Smooth muscle cell of the brain vasculature (primary cell): ENCODE results near the gene INAFM1.
"Not testable (repeated sequence)": the region's sequence is repeated elsewhere in the genome, so short reads cannot be mapped to it uniquely, and the experiment has no call there.

Experiments used
- DNase-seq: peaks from one replicate; pipeline ENCODE4 v3.0.0-alpha.2; 2012; ENCODE audit warnings: low read depth, low spot score

The INAFM1 gene

DNA sequence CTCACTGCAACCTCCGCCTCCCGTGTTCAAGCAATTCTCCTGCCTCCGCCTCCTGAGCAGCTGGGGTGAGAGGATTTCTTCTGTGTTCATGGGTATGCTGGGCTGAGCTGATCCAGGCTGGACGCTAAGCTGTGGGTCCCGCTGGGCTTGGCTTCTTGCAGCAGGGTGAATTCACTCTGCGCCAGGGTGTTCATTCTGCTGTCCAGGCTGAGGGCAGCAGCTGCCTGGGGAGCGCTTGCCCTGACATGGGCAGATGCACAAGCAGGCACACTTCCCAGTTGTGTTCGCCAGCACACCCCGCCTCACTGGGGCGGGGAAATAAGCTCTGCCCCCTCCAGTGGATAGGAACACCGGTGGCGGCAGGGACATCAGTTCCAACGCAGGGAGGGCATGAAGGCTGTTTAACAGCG lies 7.3 kb upstream of the INAFM1 start:
- no peak for DNase-seq

DNA sequence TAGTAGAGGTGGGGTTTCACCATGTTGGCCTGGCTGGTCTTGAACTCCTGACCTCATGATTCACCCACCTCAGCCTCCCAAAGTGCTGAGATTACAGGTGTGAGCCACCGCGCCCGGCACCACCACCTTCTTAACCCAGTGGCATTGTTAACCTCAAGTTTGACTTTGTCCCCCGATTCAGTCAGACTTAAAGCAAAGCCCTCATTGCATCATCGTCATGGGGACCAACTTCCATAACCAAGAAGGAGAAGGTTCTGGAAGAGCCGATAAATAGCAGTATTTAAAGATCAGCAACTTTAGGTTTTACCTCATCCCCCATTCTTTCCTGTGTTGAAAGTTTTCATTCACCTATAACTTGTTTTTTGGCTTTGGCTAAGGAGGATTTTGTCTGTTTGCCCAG lies 6.7 kb upstream of the INAFM1 start:
- DNase-seq = no peak

DNA sequence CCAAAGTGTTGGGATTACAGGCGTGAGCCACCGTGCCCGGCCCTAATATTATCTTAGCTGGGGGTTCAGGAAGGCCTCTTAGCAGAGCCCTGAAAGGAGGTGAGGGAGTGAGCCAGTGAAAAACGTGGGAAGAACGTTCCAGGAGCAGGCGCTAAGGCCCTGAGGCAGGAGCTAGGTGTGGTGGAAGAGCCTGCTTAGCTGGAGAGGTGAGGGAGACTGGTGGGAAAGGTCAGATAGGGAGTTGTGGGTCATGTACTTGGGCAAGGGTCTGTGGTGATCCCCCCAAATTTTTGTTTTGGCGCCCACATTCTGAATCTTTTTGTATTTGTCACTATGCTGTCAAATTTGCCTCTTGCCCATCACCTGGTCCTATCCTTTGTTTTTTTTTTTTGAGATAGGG lies 5.1 kb upstream of the INAFM1 start:
- no peak for DNase-seq

DNA sequence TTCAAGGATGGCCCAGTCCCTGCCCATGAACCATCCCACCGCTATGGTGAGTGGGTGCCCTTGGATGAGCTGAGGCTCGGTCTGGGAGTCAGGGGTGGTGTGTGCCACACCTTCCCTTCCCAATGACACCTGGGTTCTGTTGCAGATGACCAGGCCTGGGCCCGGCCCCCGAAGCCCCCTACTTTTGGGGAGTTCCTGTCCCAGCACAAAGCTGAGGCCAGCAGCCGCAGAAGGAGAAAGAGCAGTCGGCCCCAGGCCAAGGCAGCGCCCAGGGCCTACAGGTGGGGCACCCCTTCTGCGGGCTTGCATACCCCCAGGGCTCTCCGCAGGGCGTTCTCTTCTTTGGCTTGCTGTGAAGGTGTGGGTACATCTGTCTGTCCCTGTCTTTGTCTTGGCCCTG lies 4.3 kb upstream of the INAFM1 start:
- no peak for DNase-seq

DNA sequence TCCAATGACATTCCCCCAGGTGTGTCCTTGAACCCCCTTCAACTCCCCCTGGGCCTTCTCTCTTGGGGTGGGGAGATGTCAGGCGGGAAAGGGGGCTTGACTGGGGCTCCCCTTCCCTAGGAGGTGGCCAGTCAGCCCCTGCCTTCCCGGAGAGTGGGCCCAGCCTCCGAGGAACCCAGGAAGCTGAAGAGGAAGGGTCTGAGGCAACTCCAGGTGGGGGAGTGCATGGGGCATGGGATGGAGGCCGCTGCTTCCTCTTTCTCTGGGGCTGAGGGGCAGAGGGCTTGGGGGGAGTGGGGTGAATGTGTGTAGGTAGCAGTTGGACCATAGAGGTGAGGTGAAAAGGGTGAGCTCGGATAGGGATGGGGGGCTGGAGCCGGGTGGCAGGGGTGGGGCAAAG lies 2.7 kb upstream of the INAFM1 start:
- DNase-seq = no peak

DNA sequence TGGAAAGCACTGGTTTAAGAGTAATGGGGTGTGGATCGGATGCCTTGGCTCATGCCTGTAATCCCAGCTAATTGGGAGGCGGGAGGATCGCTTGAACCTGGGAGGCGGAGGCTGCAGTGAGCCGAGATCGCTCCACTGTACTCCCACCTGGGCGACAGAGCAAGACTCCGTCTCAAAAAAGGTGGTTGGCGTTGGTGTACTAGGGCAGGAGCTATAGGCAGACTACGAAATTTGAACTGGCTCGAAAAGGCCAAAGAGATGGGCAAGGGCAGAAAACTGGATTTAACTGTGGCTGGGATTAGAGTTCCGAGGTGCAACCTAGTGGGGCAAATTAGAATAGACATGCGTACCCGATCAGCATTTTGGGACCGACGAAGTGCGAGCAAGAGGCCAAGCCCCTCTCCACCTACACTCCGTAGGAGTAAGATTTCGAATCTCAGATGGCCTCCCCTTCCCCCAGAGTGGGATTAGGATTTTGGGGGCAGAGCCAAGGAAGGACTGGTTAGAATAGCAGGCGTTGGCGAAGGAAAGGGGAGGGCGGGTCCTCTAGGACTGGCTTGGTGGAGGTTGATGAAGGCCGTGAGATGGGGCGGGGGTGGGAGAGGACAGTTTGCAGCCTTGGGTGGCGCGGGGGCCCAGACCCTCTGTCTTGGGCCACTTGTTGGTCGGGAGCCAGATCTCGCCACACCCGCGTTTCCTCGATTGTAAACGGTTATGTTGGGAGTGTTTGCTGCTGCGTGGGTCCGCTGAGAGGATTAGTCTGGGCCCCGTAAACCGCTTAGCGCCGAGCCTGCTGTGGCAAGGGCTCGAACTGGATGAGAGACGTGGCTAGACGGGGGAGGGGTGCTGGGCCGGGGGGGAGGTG lies 2.0 kb upstream of the INAFM1 start:
- no peak for DNase-seq

DNA sequence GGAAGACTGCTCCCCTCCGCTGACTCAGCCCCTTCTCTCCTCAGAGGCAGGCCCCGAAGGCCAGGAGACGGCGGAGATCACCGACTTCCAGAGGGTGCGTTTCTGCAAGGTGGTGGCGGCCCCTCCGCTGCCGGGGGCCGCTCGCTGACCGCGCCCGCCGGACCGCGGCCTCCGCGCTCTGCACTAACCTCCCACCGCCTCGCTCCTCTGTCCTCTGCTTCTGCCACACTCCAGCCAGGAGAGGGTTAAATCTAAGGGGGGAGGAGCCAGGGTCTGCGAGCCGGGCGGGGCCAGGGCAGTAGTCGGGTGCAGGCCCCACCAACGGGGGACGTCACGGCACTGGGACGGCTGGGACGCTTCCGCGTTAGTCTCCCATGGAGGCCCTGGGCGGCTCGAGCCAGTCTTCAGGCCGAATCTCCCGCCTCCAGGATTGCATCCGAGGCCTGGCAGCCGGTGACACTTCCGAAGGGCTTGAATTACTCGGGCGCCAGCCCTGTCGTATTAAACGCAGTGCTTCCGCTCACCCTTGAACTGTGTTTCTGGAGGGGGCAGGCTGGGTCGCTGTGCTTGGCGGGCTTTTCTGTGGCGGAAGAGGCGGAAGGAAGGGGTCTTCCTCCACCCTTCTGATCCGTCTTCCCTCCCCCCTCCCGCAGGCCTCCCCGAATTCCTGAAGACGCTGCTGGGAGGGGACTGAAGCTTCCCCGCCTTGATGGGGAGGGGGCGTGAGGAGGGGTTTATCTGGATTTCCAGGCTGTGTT lies 1.2 kb upstream of the INAFM1 start:
- DNase-seq = peak; percentile 67

DNA sequence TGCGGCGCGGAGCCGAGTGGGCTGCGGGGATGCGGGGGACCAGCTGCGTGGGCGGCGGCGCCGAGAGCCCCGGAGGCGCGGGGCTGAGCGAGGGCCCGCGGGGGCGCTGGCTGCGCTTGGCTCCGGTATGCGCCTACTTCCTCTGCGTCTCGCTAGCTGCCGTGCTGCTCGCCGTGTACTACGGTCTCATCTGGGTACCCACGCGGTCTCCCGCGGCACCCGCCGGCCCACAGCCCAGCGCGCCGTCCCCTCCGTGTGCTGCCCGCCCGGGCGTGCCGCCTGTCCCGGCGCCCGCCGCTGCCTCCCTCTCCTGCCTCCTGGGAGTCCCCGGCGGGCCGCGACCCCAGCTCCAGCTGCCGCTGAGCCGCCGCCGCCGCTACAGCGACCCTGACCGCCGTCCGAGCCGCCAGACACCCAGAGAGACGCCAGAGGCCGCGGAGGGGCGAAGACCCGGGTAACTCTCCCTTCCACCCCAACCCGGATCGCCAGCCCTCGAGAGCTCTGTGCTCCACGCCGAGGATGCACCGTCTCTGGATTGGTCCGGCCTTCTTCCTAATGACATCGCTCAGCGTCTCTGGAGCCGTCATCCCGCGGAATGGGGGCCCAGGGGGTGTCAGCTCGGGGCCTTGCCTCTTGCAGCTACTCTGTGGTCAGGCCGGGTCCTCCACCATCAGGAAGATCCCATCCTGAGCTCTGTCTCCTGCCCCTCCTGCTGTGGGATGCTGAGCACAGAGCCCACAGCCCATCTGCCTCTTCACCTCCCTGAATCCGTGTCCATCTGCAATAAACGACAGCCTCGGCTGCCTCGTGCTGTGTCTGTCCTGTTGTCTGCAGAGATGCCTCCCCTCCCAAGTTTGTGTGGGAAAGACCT lies 441 bp downstream of the INAFM1 start:
- DNase-seq = no peak

DNA sequence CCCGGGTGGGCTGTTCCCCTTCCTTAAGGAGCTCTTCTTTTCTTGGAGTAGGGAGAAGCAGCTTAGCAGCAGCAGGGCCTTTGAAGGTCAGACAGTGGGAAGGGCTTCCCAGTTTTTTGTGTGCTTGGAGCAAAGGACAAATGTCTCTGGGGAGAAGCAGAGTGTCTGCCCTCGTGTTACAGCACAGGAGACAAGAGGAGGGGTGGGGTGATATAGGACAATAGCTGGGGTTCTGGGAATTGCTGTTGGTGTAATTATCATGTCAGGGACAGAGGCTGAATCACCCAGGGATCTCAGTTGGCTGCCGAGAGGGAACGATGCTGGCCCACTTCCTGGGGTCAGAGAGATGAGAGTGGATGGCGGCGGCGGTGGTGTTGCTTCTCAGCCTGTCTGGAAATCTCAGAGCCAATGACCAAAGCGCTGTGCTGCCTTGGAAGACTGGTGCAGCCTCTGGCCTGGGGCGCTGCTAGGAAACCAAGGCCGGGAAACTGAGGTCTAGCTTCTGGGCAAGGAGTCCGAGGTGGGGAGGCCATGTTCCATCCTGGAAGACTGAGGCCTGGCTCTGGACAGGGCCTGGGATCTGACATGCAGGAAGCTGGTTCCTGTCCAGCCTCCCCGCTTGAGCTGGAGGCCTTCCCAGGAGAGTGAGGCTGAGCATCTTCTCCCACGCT lies 1.2 kb downstream of the INAFM1 start:
- no peak for DNase-seq

DNA sequence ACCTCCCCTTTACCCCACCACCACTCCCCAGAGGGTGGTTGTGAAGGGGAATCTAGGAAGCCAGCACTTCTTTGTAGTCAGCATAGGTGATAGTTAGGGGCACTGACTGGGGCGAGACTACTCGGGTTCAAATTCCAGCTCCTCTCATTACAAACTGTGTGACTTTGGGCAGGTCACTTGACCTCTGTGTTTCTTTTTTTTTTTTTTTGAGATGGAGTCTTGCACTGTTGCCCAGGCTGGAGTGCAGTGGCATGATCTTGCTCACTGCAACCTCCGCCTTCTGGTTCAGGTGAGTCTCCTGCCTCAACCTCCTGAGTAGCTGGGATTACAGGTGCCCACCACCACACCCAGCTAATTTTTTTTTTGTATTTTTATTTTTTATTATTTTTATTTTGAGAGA lies 1.8 kb downstream of the INAFM1 start:
- not testable (repeated sequence) for DNase-seq

DNA sequence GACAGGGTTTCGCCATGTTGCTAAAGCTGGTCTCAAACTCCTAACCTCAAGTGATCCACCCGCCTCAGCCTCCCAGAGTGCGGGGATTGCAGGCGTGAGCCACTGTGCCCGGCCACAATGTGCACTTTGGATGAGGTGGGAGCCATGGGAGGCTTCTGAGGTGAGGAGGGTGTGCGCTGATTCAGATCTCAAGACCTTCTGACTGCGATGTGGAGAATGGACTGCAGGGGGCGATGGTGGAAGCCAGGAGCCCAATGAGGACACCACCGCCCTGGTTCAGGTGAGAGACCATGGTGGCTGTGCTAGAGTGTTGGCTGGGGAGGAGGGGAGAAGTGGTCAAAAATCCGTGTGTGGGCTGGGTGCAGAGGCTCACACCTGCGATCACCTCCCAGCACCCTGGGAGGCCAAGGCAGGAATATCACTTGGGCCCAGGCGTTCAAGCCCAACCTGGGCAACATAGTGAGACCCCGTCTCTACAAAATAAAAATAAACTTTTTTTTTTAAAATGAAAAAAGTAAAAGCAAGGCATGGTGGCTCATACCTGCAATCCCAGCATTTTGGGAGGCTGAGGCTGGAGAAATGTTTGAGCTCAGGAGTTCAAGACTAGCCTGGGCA lies 5.6 kb downstream of the INAFM1 start:
- DNase-seq = no peak

DNA sequence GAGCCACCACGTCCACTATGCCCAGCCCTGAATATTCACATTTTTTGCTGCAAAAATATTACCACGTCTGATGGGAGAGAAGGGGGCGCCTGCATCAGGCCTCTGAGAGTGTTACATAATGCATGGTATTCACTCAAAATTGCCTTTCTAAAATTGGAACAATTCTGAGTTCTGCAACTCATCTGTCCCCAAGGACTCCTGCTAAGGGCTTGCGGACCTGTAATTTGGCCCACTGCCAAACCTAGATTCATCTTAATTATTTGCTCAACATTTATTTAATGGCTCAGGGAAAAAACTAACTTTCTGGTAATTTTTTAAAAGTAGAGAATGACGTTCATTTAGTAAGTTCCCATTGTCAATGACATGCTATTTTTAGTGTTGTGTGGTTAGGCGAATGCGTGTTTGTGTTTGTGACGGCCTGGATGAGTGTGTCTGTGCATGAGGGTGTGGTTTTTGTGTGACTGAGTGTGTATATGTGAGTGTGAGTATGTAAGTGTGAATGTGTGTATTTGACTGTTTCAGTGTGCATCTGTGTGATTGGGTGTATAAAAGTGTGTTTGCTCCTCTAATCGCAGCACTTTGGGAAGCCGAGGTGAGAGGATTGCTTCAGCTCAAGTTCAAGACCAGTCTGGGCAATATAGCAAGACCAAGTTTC lies 8.8 kb downstream of the INAFM1 start:
- DNase-seq = no peak

DNA sequence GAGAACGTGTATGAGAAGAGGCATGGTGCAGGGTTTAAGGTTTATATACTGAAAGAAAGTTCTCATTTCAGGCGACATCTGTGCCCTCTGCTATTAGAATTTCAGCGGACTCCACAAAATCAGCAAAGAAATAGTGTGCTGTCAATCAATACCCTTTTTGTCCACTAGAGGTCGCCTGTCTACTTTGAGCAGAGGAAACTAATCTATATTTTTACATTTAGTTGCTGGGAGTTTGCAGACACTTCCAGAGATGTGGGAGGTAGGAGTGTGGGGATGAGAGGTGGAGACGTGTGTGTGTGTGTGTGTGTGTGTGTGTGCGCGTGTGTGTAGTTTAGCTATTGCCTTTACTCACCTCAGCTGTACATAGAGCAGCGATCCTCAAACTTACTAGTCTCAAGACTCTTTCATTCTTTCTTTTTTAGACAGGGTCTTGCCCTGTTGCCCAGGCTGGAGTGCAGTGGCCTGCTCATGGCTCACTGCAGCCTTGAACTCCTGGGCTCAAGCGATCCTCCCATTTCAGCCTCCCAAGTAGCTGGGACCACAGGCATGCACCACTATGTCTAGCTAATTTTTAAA lies 9.7 kb downstream of the INAFM1 start:
- DNase-seq = no peak

DNA sequence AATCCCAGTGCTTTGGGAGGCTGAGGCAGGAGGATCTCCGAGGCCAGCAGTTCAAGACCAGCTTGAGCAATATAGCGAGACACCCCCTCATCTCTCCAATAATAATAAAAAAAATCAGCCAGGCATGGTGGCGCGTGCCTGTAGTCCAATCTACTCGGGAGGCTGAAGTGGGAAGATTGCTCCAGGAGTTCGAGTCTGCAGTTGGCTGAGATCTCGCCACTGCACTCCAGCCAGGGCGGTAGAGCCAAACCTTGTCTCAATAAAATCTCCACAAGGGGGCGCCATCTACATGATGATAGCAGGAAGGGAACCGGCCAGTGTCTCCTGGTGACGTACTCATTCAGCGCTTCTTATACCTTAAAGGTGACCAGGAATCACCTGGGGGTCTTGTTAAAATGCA lies 21.4 kb downstream of the INAFM1 start:
- DNase-seq = peak; percentile 49

DNA sequence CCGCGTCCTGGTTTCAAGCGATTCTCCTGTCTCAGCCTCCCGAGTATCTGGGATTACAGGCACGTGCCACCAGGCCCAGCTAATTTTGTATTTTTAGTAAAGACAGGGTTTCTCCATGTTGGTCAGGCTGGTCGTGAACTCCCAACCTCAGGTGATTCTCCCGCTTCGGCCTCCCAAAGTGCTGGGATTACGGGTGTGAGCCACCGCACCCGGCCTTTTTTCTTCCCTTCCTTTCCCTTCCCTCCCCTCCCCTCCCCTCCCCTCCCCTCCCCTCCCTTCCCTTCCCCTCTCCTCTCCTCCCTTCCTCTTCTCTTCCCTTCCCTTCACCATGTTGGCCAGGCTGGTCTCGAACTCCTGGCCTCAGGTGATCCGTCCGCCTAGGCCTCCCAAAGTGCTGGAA lies 26.2 kb downstream of the INAFM1 start:
- DNase-seq = not testable (repeated sequence)

DNA sequence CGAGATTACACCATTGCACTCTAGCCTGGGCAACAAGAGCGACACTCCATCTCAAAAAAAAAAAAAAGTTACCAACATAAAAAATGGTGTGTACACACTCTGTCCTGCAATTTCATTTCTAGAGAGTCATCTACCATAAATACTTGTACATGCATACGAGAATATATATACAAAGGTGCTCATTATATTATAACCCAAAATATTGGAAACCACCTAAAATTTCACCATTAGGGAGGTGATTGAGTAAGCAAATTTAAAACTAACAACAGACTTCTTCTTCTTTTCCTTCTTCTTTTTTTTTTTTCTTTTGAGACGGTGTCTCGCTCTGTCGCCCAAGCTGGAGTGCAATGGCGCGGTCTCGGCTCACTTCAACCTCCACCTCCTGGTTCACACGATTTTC lies 27.6 kb downstream of the INAFM1 start:
- no peak for DNase-seq

DNA sequence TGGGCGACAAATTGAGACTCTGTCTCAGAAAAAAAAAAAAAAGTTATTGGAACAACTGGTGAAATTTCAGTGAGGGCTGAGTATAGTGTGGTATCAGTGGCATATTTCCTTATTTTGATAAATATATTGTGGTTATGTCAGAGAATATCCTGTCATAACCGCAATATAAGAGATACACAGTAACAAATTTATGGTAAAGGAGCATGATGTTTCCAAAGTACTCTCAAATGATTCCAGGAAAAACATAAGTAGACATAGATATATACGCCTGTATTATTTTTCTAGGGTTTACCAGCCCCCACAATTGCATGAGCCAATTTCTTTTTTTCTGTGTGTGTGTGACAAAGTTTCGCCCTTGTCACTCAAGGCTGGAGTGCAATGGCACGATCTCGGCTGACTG lies 29.3 kb downstream of the INAFM1 start:
- no peak for DNase-seq

DNA sequence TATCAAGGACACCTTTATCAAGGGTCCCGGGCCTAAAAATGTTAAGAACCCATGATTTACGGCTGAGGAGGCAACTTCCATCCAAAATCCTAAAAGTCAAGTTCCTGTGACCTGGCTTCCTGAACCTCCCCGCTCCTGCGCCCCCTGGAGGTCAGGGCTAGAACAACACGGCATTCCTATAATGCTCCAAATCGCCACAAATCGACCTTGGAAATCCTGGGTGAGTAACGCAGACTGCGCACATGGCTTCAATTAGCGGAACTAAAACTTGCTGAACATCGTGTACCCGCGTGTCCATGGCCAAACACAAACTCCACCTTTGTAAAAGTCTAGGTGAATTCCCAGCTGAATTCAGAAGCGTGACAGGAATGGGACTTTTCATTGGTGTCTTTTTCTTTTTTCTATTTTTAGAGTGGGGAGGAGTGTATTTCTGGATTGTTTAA lies 30.6 kb downstream of the INAFM1 start:
- peak; percentile 61 for DNase-seq

DNA sequence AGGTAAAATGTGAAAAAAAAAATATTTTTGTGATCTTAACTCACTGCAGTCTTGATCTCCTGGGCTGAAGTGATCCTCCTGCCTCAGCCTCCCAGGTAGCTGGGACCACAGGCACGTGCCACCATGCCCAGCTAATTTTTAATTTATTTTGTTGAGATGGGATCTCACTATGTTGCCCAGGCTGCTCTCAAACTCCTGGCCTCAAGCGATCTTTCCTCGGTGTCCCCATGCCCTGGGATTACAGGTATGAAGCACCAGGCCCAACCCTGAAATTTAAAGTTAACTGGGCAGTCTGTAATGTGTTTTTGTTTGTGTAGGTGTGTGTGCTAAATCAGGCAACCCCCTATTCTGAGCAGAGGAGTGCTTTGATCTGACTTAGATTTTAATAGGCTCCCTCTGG lies 31.6 kb downstream of the INAFM1 start:
- no peak for DNase-seq

DNA sequence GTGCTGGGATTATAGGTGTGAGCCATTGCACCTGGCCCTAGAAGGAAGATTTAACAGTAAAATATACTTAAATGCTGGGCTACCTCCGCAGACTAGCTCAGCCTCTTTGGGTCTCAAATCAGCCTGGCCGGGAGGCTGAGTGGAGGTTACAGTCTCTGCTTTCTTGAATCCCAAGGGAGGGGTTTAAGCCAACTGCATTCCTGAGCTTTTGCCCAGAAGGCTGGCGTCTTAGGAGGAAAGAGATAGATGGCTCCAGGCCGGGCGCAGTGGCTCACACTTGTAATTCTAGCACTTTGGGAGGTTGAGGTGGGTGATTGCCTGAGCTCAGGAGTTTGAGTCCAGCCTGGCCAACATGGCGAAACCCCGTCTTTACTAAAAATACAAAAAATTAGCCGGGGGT lies 34.4 kb downstream of the INAFM1 start:
- DNase-seq = no peak
